Upper lobe of right lung (tissue), 1 donor: ENCODE data around the gene TMEM238. TPM values are rescaled to one million over a fixed set of nuclear protein-coding genes. Genes with fewer than 3 reads are reported as not detected.
A peak's percentile ranks its signal among the peaks of the same experiment; 100 is the strongest.

Experiments
- ATAC-seq: fragments of 200-7000 bp; cut with Tn5 transposase; one replicate; pipeline ENCODE4 v1.9.1; 2020; ENCODE audit warnings: mild to moderate bottlenecking, moderate library complexity
- DNase-seq: peaks from one replicate; pipeline ENCODE4 v3.0.0-alpha.2; 2020
- H3K27ac ChIP-seq: fragments of 200-600 bp; one replicate; pipeline ENCODE4 v1.8.0; 2022
- H3K27me3 ChIP-seq: fragments of 200-600 bp; one replicate; pipeline ENCODE4 v1.8.0; 2022; ENCODE audit warnings: mild to moderate bottlenecking
- H3K36me3 ChIP-seq: fragments of 200-600 bp; one replicate; pipeline ENCODE4 v1.8.0; 2022
- H3K4me1 ChIP-seq: fragments of 200-600 bp; one replicate; pipeline ENCODE4 v1.8.0; 2022
- H3K4me3 ChIP-seq: fragments of 200-600 bp; one replicate; pipeline ENCODE4 v1.8.0; 2022; ENCODE audit warnings: mild to moderate bottlenecking
- H3K9me3 ChIP-seq: fragments of 200-600 bp; one replicate; pipeline ENCODE4 v1.8.0; 2022
- intact Hi-C: fragments of 100-400 bp; cut with DNase I; formaldehyde crosslinking; loops from one replicate; pipeline ENCODE4 v1.11.0; 2022
- total RNA-seq: library from RNA; stranded (reverse); fragmentation: NEBNext Ultra II Directional; extraction: Animal tissue kit (Norgen Biotek cat#: 25700); gene quantifications from one replicate; pipeline ENCODE4 v1.2.1, GENCODE V29; 2021
- TF ChIP-seq, protein P1 (sequence below): fragments of 200-600 bp; IDR thresholded peaks from one replicate; pipeline ENCODE4 v1.8.0; 2022; ENCODE audit warnings: antibody characterized with exemption
- donor health status: DM: no; HTN: yes; CAD: no; lungs with severe emphysema.

The TMEM238 gene
- total RNA-seq, 1 donor from 2014 or later, result 19.8 TPM

DNA sequence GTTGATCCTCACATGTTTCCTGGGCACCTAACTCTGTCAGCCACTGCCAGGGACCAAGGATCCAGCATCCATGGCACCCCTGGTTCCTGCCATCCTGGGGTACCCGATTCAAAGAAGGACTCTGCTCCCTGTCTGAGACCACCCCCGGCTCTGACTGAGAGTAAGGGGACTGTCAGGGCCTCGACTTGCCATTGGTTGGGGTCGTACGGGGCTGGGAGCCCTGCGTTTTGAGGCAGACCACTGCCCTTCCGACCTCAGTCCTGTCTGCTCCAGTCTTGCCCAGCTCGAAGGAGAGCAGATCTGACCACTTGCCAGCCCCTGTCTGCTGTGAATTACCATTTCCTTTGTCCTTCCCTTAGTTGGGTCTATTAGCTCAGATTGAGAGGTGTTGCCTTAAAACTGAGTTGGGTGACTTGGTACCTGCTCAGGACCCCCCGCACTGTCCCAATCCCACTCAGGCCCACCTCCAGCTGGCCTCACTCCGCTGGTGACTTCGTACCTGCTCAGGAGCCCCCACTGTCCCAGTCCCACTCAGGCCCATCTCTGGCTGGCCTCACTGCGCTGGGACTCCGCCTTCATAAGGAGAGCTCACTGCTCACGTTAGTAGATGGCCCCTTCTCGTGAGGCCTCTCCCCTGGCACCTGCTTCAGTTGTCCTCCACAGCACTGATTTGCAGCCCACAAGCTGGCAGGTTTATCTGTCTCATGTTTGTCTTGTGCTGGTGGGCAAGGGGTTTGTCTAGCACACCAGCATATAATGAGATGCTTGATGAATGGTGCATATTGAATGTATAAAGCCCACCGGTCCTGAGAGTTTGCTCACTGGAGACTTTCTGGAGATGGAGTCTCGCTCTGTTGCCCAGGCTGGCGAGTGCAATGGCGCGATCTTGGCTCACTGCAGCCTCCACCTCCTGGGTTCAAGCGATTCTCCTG, 5.6 kb upstream of the TMEM238 start:
- DNase-seq, result no peak
- H3K4me1 ChIP-seq, result peaks cover 29% of the 10 kb centered on the region
- TF ChIP-seq, protein P1, sequence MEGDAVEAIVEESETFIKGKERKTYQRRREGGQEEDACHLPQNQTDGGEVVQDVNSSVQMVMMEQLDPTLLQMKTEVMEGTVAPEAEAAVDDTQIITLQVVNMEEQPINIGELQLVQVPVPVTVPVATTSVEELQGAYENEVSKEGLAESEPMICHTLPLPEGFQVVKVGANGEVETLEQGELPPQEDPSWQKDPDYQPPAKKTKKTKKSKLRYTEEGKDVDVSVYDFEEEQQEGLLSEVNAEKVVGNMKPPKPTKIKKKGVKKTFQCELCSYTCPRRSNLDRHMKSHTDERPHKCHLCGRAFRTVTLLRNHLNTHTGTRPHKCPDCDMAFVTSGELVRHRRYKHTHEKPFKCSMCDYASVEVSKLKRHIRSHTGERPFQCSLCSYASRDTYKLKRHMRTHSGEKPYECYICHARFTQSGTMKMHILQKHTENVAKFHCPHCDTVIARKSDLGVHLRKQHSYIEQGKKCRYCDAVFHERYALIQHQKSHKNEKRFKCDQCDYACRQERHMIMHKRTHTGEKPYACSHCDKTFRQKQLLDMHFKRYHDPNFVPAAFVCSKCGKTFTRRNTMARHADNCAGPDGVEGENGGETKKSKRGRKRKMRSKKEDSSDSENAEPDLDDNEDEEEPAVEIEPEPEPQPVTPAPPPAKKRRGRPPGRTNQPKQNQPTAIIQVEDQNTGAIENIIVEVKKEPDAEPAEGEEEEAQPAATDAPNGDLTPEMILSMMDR, result no peak
- intact Hi-C loops, result no loop called here
- H3K27ac ChIP-seq, result no peak overlapping the region
- no peaks in the 10 kb centered on the region for H3K27me3 ChIP-seq
- no peak overlapping the region for H3K4me3 ChIP-seq
- no peaks in the 10 kb centered on the region for H3K9me3 ChIP-seq
- peaks cover 43% of the 10 kb centered on the region for H3K36me3 ChIP-seq
- no peak for ATAC-seq

DNA sequence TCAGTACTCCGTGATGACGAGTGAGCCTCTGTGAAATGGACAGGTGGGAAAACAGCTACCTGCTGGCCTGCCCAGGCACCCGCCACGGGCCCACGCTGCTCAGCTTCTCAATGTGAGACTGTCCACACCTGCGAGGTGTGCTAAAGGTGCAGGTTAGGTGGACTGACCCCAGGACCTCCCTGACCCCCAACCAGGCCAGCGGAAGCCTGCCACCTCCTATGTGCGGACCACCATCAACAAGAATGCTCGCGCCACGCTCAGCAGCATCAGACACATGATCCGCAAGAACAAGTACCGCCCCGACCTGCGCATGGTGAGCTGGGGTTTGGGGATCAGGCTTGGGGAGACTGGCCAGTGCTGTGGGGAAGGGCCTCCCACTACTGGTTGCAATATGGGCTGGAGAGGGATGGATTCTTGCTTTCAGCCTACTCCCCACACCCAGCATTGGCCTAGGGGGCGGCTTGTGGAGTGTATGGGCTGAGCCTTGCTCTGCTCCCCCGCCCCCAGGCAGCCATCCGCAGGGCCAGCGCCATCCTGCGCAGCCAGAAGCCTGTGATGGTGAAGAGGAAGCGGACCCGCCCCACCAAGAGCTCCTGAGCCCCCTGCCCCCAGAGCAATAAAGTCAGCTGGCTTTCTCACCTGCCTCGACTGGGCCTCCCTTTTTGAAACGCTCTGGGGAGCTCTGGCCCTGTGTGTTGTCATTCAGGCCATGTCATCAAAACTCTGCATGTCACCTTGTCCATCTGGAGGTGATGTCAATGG, 3.8 kb upstream of the TMEM238 start:
- Histone ChIP-seq H3K27ac (no peak overlapping the region), H3K4me1 (peaks cover 36% of the 10 kb centered on the region), H3K36me3 (peaks cover 43% of the 10 kb centered on the region), H3K27me3 (no peaks in the 10 kb centered on the region), H3K4me3 (peak overlapping the region; percentile 96), H3K9me3 (no peaks in the 10 kb centered on the region)
- DNase-seq, result no peak
- TF ChIP-seq, protein P1, result no peak
- intact Hi-C loops, result no loop called here
- no peak for ATAC-seq

DNA sequence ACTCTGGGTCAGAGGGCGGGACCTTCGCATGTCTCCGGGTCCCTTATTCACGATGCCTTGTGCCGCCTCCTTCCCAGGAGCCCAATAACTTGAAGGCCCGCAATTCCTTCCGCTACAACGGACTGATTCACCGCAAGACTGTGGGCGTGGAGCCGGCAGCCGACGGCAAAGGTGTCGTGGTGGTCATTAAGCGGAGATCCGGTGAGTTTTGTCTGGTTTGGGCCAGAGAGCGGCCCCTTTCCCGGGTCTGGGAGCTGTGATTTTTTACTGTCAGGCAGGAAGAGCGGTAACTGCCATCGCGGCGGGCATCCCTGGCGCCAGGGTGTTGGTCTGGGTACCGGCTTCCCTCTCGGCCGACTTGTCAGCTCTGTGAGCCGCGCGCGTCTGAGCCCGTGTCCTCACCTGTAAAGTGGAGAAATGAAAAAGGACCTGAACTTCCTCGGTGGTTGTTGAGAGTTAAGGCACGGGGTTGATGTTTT, 2.4 kb upstream of the TMEM238 start:
- H3K9me3 ChIP-seq, result no peaks in the 10 kb centered on the region
- TF ChIP-seq, protein P1, result no peak
- H3K4me1 ChIP-seq, result peaks cover 38% of the 10 kb centered on the region
- H3K4me3 ChIP-seq, result peak overlapping the region; percentile 96
- H3K27ac ChIP-seq, result peak overlapping the region; percentile 93
- ATAC-seq (no peak), DNase-seq (no peak)
- no peaks in the 10 kb centered on the region for H3K27me3 ChIP-seq
- intact Hi-C loops, result no loop called here
- peaks cover 37% of the 10 kb centered on the region for H3K36me3 ChIP-seq

DNA sequence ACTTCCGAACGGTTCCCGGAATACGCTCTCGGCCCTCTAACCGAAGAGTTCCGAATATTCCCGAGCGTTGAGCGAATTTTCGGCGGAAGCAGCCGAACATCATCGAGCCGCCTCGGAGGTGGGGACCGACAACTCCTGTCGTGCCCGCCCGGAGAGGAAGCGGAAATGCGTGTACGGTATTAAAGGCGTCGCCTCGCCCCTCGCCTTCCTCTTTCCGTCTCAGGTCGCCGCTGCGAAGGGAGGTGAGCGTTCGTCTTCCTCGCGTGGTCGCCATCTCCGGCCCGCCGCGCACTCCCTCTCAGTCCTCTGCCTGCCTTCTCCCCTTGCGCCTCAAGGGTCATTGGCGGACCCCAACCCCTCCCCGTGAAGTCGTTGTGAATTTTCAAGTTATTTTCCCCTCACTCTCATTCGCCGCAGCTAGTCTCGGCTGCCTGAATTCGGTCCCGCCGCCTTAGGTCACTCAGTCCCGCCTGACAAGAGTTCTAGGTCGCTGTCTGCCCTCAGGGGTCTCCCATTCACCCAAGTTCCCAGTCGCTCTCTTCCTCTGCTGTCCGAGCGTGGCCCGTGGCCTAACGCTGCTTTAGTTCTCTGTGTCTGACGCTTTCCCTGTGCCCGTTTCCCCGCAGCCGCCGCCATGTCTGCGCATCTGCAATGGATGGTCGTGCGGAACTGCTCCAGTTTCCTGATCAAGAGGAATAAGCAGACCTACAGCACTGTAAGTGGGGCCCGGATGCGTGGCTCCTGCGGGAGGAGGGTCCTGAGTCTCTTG, 1.8 kb upstream of the TMEM238 start, which contains the start of gene RPL28:
Gene RPL28 (plus strand): TSS at position 209 of the 769 bp plus-strand sequence. CDS start 426 bp downstream, at position 635.
- TF ChIP-seq, protein P1, result no peak
- Histone ChIP-seq H3K27me3 (no peaks in the 10 kb centered on the region), H3K27ac (peak within 1 kb of the TSS; percentile 93), H3K36me3 (peaks cover 34% of the 10 kb centered on the region), H3K4me3 (peak within 1 kb of the TSS; percentile 96), H3K9me3 (no peaks in the 10 kb centered on the region), H3K4me1 (peaks cover 38% of the 10 kb centered on the region)
- intact Hi-C loops, result no loop called here
- ATAC-seq (peak; percentile 89), DNase-seq (peak; percentile 98)
